Activated CD8-positive, alpha-beta T cell treated with anti-CD3 and anti-CD28 coated beads, Interleukin-2, amount 10 ng/mL, durations not matched to agents 7 days and 5 days (primary cell): Measurements from ENCODE around the gene GARIN5A. TPM values are rescaled to one million over a fixed set of nuclear protein-coding genes. Genes with fewer than 3 reads are reported as not detected.
"Not testable (repeated sequence)": the region's sequence is repeated elsewhere in the genome, so short reads cannot be mapped to it uniquely, and the experiment has no call there.

Experiments used
- ATAC-seq: fragments of 150-1000 bp; cut with Tn5 transposase; one replicate; pipeline ENCODE4 v1.10.0; 2021; ENCODE audit warnings: moderate library complexity
- CTCF ChIA-PET: fragments of 350-600 bp; sonication (Branson Sonifier 250); formaldehyde crosslinking; loops from one replicate; lab custom pipeline; 2021; ENCODE audit warnings: antibody characterized with exemption; lab: Charles Lee
- POLR2A ChIA-PET: fragments of 350-600 bp; sonication (Branson Sonifier 250); formaldehyde crosslinking; loops from one replicate; lab custom pipeline; 2021; ENCODE audit warnings: antibody characterized with exemption; lab: Charles Lee
- DNase-seq: peaks from one replicate; pipeline ENCODE4 v3.0.0-alpha.2; 2020
- H3K27ac Mint-ChIP-seq: one replicate; pipeline ENCODE4 v1.8.0; 2021; ENCODE audit warnings: mild to moderate bottlenecking, mixed read lengths
- H3K27me3 Mint-ChIP-seq: one replicate; pipeline ENCODE4 v1.8.0; 2021; ENCODE audit warnings: low read depth, mixed read lengths
- H3K36me3 Mint-ChIP-seq: one replicate; pipeline ENCODE4 v1.8.0; 2021; ENCODE audit warnings: low read depth, mixed read lengths
- H3K4me1 Mint-ChIP-seq: one replicate; pipeline ENCODE4 v1.8.0; 2021; ENCODE audit warnings: low read depth, mixed read lengths
- H3K4me3 Mint-ChIP-seq: one replicate; pipeline ENCODE4 v1.8.0; 2021; ENCODE audit warnings: mild to moderate bottlenecking, mixed read lengths
- H3K9me3 Mint-ChIP-seq: one replicate; pipeline ENCODE4 v1.8.0; 2022; ENCODE audit warnings: mixed read lengths; ENCODE audit not compliant: insufficient read depth
- total RNA-seq, 2 experiments: library from RNA; stranded (reverse); gene quantifications; one replicate each; pipeline ENCODE4 v1.2.3, GENCODE V29; 2021

GARIN5A gene
- total RNA-seq, 2 experiments from 2014 or later: 0.29 TPM; not detected in 1

- Mint-ChIP-seq H3K27me3 (peaks cover 9% of the 10 kb centered on the region), H3K9me3 (no peaks in the 10 kb centered on the region), H3K4me1 (peaks cover 10% of the 10 kb centered on the region), H3K4me3 (no peak overlapping the region), H3K27ac (no peak overlapping the region), H3K36me3 (no peaks in the 10 kb centered on the region)
- ChIA-PET CTCF (interaction anchor here (1.2 kb wide), 1 partner anchor 100 kb away, joined by 4 read pairs; no protein-coding TSS in a partner anchor), POLR2A (no interaction called here)
- no peak for ATAC-seq
- DNase-seq: no peak
These were observed 19.3 kb downstream of the GARIN5A start for GRCh38 chr19:50457300-50457699.

GRCh38 chr19:50455992-50456391 lies 20.7 kb downstream of the GARIN5A start:
- Mint-ChIP-seq H3K27ac (no peak overlapping the region), H3K9me3 (no peaks in the 10 kb centered on the region), H3K4me1 (peaks cover 5% of the 10 kb centered on the region), H3K27me3 (peaks cover 9% of the 10 kb centered on the region), H3K36me3 (no peaks in the 10 kb centered on the region), H3K4me3 (no peak overlapping the region)
- POLR2A ChIA-PET: no interaction called here
- no peak for DNase-seq
- ATAC-seq: no peak
- CTCF ChIA-PET: no interaction called here

GRCh38 chr19:50453243-50453642 lies 23.4 kb downstream of the GARIN5A start:
- H3K27ac Mint-ChIP-seq: no peak overlapping the region
- H3K4me3 Mint-ChIP-seq: no peak overlapping the region
- H3K9me3 Mint-ChIP-seq: no peaks in the 10 kb centered on the region
- H3K4me1 Mint-ChIP-seq: no peaks in the 10 kb centered on the region
- DNase-seq (no peak), ATAC-seq (no peak)
- CTCF ChIA-PET: no interaction called here
- H3K27me3 Mint-ChIP-seq: peaks cover 4% of the 10 kb centered on the region
- POLR2A ChIA-PET: no interaction called here
- H3K36me3 Mint-ChIP-seq: no peaks in the 10 kb centered on the region

- H3K27ac Mint-ChIP-seq: no peak overlapping the region
- no peaks in the 10 kb centered on the region for H3K4me1 Mint-ChIP-seq
- H3K9me3 Mint-ChIP-seq: no peaks in the 10 kb centered on the region
- H3K36me3 Mint-ChIP-seq: no peaks in the 10 kb centered on the region
- no peak overlapping the region for H3K4me3 Mint-ChIP-seq
- POLR2A ChIA-PET: no interaction called here
- no peak for DNase-seq
- no peaks in the 10 kb centered on the region for H3K27me3 Mint-ChIP-seq
- CTCF ChIA-PET: interaction anchor here (1.0 kb wide), 1 partner anchor 94 kb away, joined by 3 read pairs; no protein-coding TSS in a partner anchor
- ATAC-seq: no peak
These were observed 25.5 kb downstream of the GARIN5A start for GRCh38 chr19:50451223-50451534.

- H3K27me3 Mint-ChIP-seq: no peaks in the 10 kb centered on the region
- no peak for DNase-seq
- CTCF ChIA-PET: interaction anchor here (1.0 to 1.8 kb wide), 2 partner anchors 10 to 93 kb away, joined by 3 to 7 read pairs; no protein-coding TSS in a partner anchor
- H3K4me1 Mint-ChIP-seq: no peaks in the 10 kb centered on the region
- no peak for ATAC-seq
- no peak overlapping the region for H3K4me3 Mint-ChIP-seq
- H3K9me3 Mint-ChIP-seq: no peaks in the 10 kb centered on the region
- no peak overlapping the region for H3K27ac Mint-ChIP-seq
- H3K36me3 Mint-ChIP-seq: no peaks in the 10 kb centered on the region
- POLR2A ChIA-PET: interaction anchor here (0.7 kb wide), 1 partner anchor 57 kb away, joined by 3 read pairs; no protein-coding TSS in a partner anchor
These were observed 26.1 kb downstream of the GARIN5A start for GRCh38 chr19:50450369-50451222.

- Mint-ChIP-seq H3K36me3 (no peaks in the 10 kb centered on the region), H3K27ac (no peak overlapping the region), H3K4me1 (no peaks in the 10 kb centered on the region), H3K9me3 (no peaks in the 10 kb centered on the region), H3K27me3 (no peaks in the 10 kb centered on the region), H3K4me3 (no peak overlapping the region)
- DNase-seq (no peak), ATAC-seq (no peak)
- ChIA-PET CTCF (interaction anchor here (1.8 kb wide), 1 partner anchor 11 kb away, joined by 7 read pairs; no protein-coding TSS in a partner anchor), POLR2A (no interaction called here)
These were observed 27.3 kb downstream of the GARIN5A start for GRCh38 chr19:50449236-50449899.

GRCh38 chr19:50447750-50448149 lies 28.9 kb downstream of the GARIN5A start:
- ChIA-PET CTCF (no interaction called here), POLR2A (no interaction called here)
- Mint-ChIP-seq H3K27me3 (peaks cover 4% of the 10 kb centered on the region), H3K4me3 (no peak overlapping the region), H3K27ac (no peak overlapping the region), H3K4me1 (no peaks in the 10 kb centered on the region), H3K36me3 (no peaks in the 10 kb centered on the region), H3K9me3 (no peaks in the 10 kb centered on the region)
- no peak for DNase-seq
- no peak for ATAC-seq

- no peaks in the 10 kb centered on the region for H3K36me3 Mint-ChIP-seq
- DNase-seq (no peak), ATAC-seq (no peak)
- CTCF ChIA-PET: no interaction called here
- no peaks in the 10 kb centered on the region for H3K4me1 Mint-ChIP-seq
- H3K27me3 Mint-ChIP-seq: peaks cover 4% of the 10 kb centered on the region
- POLR2A ChIA-PET: no interaction called here
- H3K27ac Mint-ChIP-seq: no peak overlapping the region
- no peak overlapping the region for H3K4me3 Mint-ChIP-seq
- no peaks in the 10 kb centered on the region for H3K9me3 Mint-ChIP-seq
These were observed 29.6 kb downstream of the GARIN5A start for GRCh38 chr19:50447053-50447452.

GRCh38 chr19:50444059-50444458 lies 32.6 kb downstream of the GARIN5A start:
- DNase-seq (no peak), ATAC-seq (no peak)
- Mint-ChIP-seq H3K27ac (no peak overlapping the region), H3K4me1 (no peaks in the 10 kb centered on the region), H3K27me3 (peaks cover 4% of the 10 kb centered on the region), H3K9me3 (no peaks in the 10 kb centered on the region), H3K36me3 (no peaks in the 10 kb centered on the region), H3K4me3 (no peak overlapping the region)
- ChIA-PET POLR2A (no interaction called here), CTCF (no interaction called here)

- not testable (repeated sequence) for H3K4me1 Mint-ChIP-seq
These were observed 37.5 kb downstream of the GARIN5A start for GRCh38 chr19:50439130-50439529.

GRCh38 chr19:50437862-50438449 lies 38.7 kb downstream of the GARIN5A start:
- H3K4me3 Mint-ChIP-seq: no peak overlapping the region
- H3K4me1 Mint-ChIP-seq: no peaks in the 10 kb centered on the region
- H3K36me3 Mint-ChIP-seq: no peaks in the 10 kb centered on the region
- no peak for ATAC-seq
- H3K9me3 Mint-ChIP-seq: no peaks in the 10 kb centered on the region
- DNase-seq: no peak
- H3K27me3 Mint-ChIP-seq: peaks cover 19% of the 10 kb centered on the region
- ChIA-PET CTCF (no interaction called here), POLR2A (no interaction called here)
- no peak overlapping the region for H3K27ac Mint-ChIP-seq

More at GRCh38 chr19:50439130-50439529, 37.5 kb downstream of the GARIN5A start:
- H3K36me3 Mint-ChIP-seq, H3K9me3 Mint-ChIP-seq, POLR2A ChIA-PET, H3K4me3 Mint-ChIP-seq, ATAC-seq, CTCF ChIA-PET, DNase-seq, H3K27ac Mint-ChIP-seq: not testable (repeated sequence)
- peaks cover 14% of the 10 kb centered on the region for H3K27me3 Mint-ChIP-seq

GRCh38 chr19:50435627-50436026 lies 41.0 kb downstream of the GARIN5A start:
- ATAC-seq: no peak
- H3K27me3 Mint-ChIP-seq: peaks cover 24% of the 10 kb centered on the region
- ChIA-PET POLR2A (no interaction called here), CTCF (no interaction called here)
- H3K36me3 Mint-ChIP-seq: no peaks in the 10 kb centered on the region
- DNase-seq: no peak
- H3K4me3 Mint-ChIP-seq: no peak overlapping the region
- peaks cover 10% of the 10 kb centered on the region for H3K4me1 Mint-ChIP-seq
- no peaks in the 10 kb centered on the region for H3K9me3 Mint-ChIP-seq
- H3K27ac Mint-ChIP-seq: no peak overlapping the region
